OCI-LY7 (cell line): Measurements from ENCODE around the gene GIMAP7. TPM values are rescaled to one million over a fixed set of nuclear protein-coding genes. Genes with fewer than 3 reads are reported as not detected.

Experiments
- BruUV-seq: library from RNA; stranded (reverse); fragments of 400-500 nt; replicated peaks from 2 replicates; lab custom pipeline; 2021; lab: Mats Ljungman, UMichigan
- CTCF ChIA-PET: fragments of 300-600 bp; sonication (Branson Sonifier 250); formaldehyde crosslinking; loops from one replicate; lab custom pipeline; 2022; ENCODE audit warnings: antibody characterized with exemption; ENCODE audit not compliant: unreplicated experiment; lab: Charles Lee
- POLR2A ChIA-PET: fragments of 300-600 bp; sonication (Branson Sonifier 250); formaldehyde crosslinking; loops from one replicate; lab custom pipeline; 2022; ENCODE audit warnings: antibody characterized with exemption; lab: Charles Lee
- DNase-seq: peaks from one replicate; pipeline ENCODE4 v3.0.0-alpha.2; 2015; ENCODE audit warnings: low spot score
- H2AFZ ChIP-seq: fragments of 200-600 bp; sonication (generic), shearing (Covaris generic); 2 replicates; pipeline ENCODE4 v1.6.1; 2014; ENCODE audit warnings: mild to moderate bottlenecking, antibody characterized with exemption, low read length, moderate library complexity
- H3K27ac ChIP-seq: fragments of 200-600 bp; sonication (generic); 2 replicates; pipeline ENCODE4 v1.5.1; 2014; ENCODE audit warnings: mixed run types, low read depth, mild to moderate bottlenecking, moderate library complexity, low read length, inconsistent platforms; ENCODE audit not compliant: poor library complexity, severe bottlenecking
- H3K36me3 ChIP-seq: fragments of 200-600 bp; sonication (generic); 2 replicates; pipeline ENCODE4 v1.6.1; 2014; ENCODE audit warnings: mild to moderate bottlenecking, antibody characterized with exemption, low read length, moderate library complexity, mixed read lengths; ENCODE audit not compliant: insufficient read depth
- H3K4me1 ChIP-seq: fragments of 200-600 bp; sonication (generic); 2 replicates; pipeline ENCODE4 v1.5.1; 2014; ENCODE audit warnings: mild to moderate bottlenecking, low read length; ENCODE audit not compliant: insufficient read depth, poor library complexity, severe bottlenecking
- H3K4me2 ChIP-seq: fragments of 200-600 bp; sonication (generic); 2 replicates; pipeline ENCODE4 v1.6.1; 2014; ENCODE audit warnings: mild to moderate bottlenecking, low read length
- H3K4me3 ChIP-seq: fragments of 200-600 bp; sonication (generic); 2 replicates; pipeline ENCODE4 v1.5.1; 2014; ENCODE audit warnings: mild to moderate bottlenecking, low read depth, low read length; ENCODE audit not compliant: poor library complexity, severe bottlenecking
- H3K79me2 ChIP-seq: fragments of 200-600 bp; sonication (generic); 2 replicates; pipeline ENCODE4 v1.6.1; 2016; ENCODE audit warnings: low read depth, mild to moderate bottlenecking, low read length, moderate library complexity, mixed read lengths; ENCODE audit not compliant: insufficient read depth
- H3K9me2 ChIP-seq: fragments of 200-600 bp; sonication (generic); 2 replicates; pipeline ENCODE4 v1.6.1; 2016; ENCODE audit warnings: mild to moderate bottlenecking, low read length, mixed read lengths; ENCODE audit not compliant: insufficient read depth
- H3K9me3 ChIP-seq: fragments of 200-600 bp; sonication (generic); 2 replicates; pipeline ENCODE4 v1.6.1; 2014; ENCODE audit warnings: mild to moderate bottlenecking, mixed run types, low read length, mixed read lengths
- H4K20me1 ChIP-seq: fragments of 200-600 bp; sonication (generic); 2 replicates; pipeline ENCODE4 v1.6.1; 2014; ENCODE audit warnings: mild to moderate bottlenecking, antibody characterized with exemption, low read length, moderate library complexity, mixed read lengths; ENCODE audit not compliant: insufficient read depth
- CTCF ChIP-seq: fragments of 200-600 bp; sonication (generic); conservative IDR thresholded peaks from 2 replicates; pipeline ENCODE4 v1.5.1; 2014; ENCODE audit warnings: mild to moderate bottlenecking, antibody characterized with exemption, low read length, moderate library complexity, mixed read lengths
- EZH2phosphoT487 ChIP-seq: fragments of 200-600 bp; sonication (generic); IDR thresholded peaks from 2 replicates; pipeline ENCODE4 v1.6.1; 2018; ENCODE audit warnings: low read depth, borderline replicate concordance, mild to moderate bottlenecking, mixed run types, antibody characterized with exemption, low read length, moderate library complexity, mixed read lengths
- intact Hi-C: fragments of 100-400 bp; cut with micrococcal nuclease; formaldehyde crosslinking; loops from one replicate; pipeline ENCODE4 v1.10.0; 2022; ENCODE audit not compliant: unreplicated experiment
- total RNA-seq, 2 experiments: library from RNA; depleted of rRNA in 1 of 2; stranded (reverse); fragments of >200 nt in 1 of 2; shearing (Covaris generic) in 1 of 2; gene quantifications; 2 replicates each; pipeline ENCODE4 v1.2.3, GENCODE V29; 2014 to 2022

GIMAP7 gene
- total RNA-seq, 2 experiments from 2014 or later: not detected

GRCh38 chr7:150515248-150516147 lies 826 bp downstream of the GIMAP7 start:
- CTCF ChIA-PET: no interaction called here
- Histone ChIP-seq H3K4me3 (no peak overlapping the region), H4K20me1 (no peaks in the 10 kb centered on the region), H3K9me2 (no peaks in the 10 kb centered on the region), H3K4me1 (no peaks in the 10 kb centered on the region), H3K4me2 (no peak overlapping the region), H2AFZ (no peak overlapping the region), H3K36me3 (no peaks in the 10 kb centered on the region), H3K79me2 (no peaks in the 10 kb centered on the region), H3K9me3 (no peaks in the 10 kb centered on the region), H3K27ac (no peak overlapping the region)
- no peak for DNase-seq
- TF ChIP-seq CTCF: no peak
- TF ChIP-seq EZH2phosphoT487: no peak
- no TSS peak for BruUV-seq
- POLR2A ChIA-PET: no interaction called here
- intact Hi-C loops: no loop called here

- no peak for DNase-seq
- Histone ChIP-seq H3K79me2 (no peaks in the 10 kb centered on the region), H3K27ac (no peak overlapping the region), H4K20me1 (no peaks in the 10 kb centered on the region), H3K9me3 (no peaks in the 10 kb centered on the region), H3K9me2 (no peaks in the 10 kb centered on the region), H2AFZ (no peak overlapping the region), H3K4me1 (no peaks in the 10 kb centered on the region), H3K4me3 (no peak overlapping the region), H3K36me3 (no peaks in the 10 kb centered on the region), H3K4me2 (no peak overlapping the region)
- intact Hi-C loops: no loop called here
- CTCF ChIA-PET: no interaction called here
- no TSS peak for BruUV-seq
- POLR2A ChIA-PET: no interaction called here
- TF ChIP-seq CTCF (no peak), EZH2phosphoT487 (no peak)
Measured at GRCh38 chr7:150516956-150517745, 2.5 kb downstream of the GIMAP7 start.
